ENCODE data around the gene CAMK2B. TPM values are rescaled to one million over a fixed set of nuclear protein-coding genes. Genes with fewer than 3 reads are reported as not detected.

CAMK2B gene
- total and polyA plus RNA-seq, 4 donors: 2.4 to 12.8 (median 4.4) TPM; not detected in 1

DNA sequence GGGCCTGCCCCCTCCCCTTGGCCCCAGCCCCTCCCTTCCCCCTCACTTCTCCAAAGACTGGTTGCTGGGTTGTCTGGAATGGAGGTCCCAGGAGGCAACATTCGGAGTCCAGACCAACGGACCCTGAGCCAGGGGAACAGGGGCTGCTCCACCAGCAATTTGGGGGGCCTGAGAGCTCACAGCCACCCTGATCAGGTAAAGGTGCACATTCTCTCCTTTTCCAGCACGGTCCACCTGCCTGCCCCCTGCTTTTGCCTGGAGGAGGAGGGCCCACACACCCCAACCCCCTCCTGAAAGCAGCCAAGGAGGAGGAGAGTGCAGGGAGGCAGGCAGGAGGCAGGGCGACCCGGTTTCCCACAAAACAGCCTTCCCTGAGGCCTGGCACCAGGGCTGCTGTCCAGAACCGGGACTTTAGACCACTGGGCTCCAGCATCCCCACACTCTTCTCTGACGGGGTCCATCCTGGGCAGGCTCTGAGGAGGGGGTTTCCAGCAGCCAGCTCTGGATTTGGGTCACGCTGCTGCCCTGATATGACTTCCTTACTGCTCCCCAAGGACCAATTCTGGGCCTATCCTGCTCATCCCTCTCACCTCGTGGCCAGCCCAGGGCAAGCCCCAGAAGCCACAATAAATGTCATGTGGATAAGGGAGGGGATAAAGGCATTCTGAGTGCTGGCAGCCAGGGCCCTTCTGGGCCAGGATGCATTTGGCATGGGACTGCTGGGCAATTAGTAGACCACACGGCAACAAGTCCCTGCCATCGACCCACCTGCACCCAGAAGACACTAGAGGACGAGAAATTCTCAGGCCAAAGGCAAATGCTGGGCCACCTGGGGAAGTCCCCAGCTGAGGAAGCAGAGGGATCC is 1.1 kb upstream of the CAMK2B start:
- H3K36me3 ChIP-seq (ENCODE audit: control insufficient read depth in 1 of 2, insufficient read depth in 2 of 2, low read length in 1 of 2): no peaks in the 10 kb centered on the region
- H3K4me3 ChIP-seq (ENCODE audit: low read length in 2 of 2): no peak overlapping the region
- intact Hi-C loops (cut with DNase I): no loop called here
- 68 to 73% methylated on average over 12 of the region's 12 CpGs for WGBS, 2 donors
- DNase-seq (peak in 1 of 2 donors; percentile 53), ATAC-seq (ENCODE audit: low FRiP score) (no peak)
- H3K27me3 ChIP-seq (ENCODE audit: control insufficient read depth in 1 of 2, insufficient read depth in 2 of 2, low read length in 1 of 2): no peaks in the 10 kb centered on the region
- H3K4me1 ChIP-seq (ENCODE audit: control insufficient read depth in 1 of 2, insufficient read depth in 2 of 2, low read length in 2 of 2): no peaks in the 10 kb centered on the region
- no peak overlapping the region for H3K27ac ChIP-seq (ENCODE audit: low read depth in 1 of 2, low read length in 2 of 2)
- no peaks in the 10 kb centered on the region for H3K9me3 ChIP-seq (ENCODE audit: control insufficient read depth, low read length)

DNA sequence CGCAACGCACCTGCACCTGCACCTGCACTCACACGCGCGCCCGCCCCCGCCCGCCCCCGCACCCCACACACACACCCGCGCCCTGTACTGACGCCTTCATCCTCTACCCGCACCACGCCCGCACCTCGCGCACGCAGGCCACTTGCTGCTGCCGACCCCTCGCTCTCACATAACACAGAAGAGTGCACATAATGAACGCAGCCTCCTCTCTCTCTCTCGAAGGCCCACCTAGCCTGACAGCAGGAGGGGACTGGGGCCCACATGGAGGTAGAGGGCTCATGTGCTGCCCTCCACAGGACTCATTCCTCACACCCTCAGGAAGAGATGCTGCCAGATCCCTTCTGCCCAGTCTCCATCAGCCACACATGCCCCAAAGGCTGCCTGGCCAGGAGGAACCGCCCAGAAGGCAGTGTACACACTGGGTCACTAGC is 432 bp upstream of the CAMK2B start:
- no peak for ATAC-seq (ENCODE audit: low FRiP score)
- no peaks in the 10 kb centered on the region for H3K9me3 ChIP-seq (ENCODE audit: control insufficient read depth, low read length)
- H3K4me1 ChIP-seq (ENCODE audit: control insufficient read depth in 1 of 2, insufficient read depth in 2 of 2, low read length in 2 of 2): no peaks in the 10 kb centered on the region
- H3K4me3 ChIP-seq (ENCODE audit: low read length in 2 of 2): peak overlapping the region in 1 of 2 donors; percentile 58
- H3K36me3 ChIP-seq (ENCODE audit: control insufficient read depth in 1 of 2, insufficient read depth in 2 of 2, low read length in 1 of 2): no peaks in the 10 kb centered on the region
- H3K27ac ChIP-seq (ENCODE audit: low read depth in 1 of 2, low read length in 2 of 2): no peak overlapping the region
- intact Hi-C loops (cut with DNase I): no loop called here
- H3K27me3 ChIP-seq (ENCODE audit: control insufficient read depth in 1 of 2, insufficient read depth in 2 of 2, low read length in 1 of 2): no peaks in the 10 kb centered on the region
- WGBS, 2 donors: 3 to 4% methylated on average over 18 to 23 of the region's 23 CpGs
- no peak for DNase-seq

DNA sequence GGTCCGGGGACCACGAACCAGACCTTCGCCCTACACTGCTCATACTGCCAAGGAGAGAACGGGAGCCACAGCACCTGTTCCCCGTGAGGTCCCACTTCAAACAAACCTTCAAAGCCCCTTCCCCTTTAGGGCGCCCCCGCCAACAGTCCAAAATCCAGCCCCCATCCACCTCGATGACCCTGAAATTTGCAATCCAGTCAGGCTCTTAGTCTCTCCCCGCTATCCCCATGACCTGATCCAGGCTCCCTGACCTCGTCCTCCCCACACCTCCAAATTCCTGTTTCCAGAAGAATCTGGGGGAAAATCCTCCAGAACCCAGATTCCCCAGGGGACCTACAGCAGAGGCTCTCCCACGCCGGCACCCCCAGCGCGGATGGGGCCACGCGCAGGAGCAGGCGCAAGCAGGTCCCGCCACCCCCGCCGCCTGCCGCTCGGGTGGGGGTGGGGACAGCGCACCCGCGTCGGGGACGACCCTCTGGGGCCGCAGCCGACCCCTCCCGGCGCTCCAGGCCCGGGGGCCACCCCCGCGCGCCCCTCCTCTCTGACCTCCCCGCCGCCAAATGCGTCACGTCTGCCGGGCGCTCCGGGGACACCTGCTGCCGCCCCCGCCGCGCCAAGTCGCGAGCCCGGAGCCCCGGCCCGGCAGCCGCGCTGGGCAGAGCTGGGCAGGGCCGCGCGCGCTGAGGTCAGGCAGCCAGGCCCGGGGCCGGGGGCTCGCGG is 753 bp downstream of the CAMK2B start:
- H3K27ac ChIP-seq (ENCODE audit: low read depth in 1 of 2, low read length in 2 of 2): no peak overlapping the region
- intact Hi-C loops (cut with DNase I): no loop called here
- WGBS, 2 donors: 13% methylated on average over 45 to 61 of the region's 61 CpGs

DNA sequence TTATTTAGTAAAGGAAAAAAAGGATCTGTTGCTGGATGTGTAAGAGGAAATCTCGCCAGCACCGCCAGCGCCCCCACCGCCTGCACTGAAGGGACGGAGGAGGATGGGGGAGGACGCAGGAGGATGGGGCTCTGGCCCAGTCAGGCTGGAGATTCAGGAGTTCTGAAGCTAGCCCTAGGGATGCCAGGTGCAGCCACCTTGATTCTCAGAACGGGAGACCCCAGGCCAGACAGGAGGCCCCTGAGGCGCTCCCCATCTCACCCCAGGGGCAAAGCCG is 1.3 kb downstream of the CAMK2B start:
- no peak overlapping the region for H3K4me3 ChIP-seq (ENCODE audit: low read length in 2 of 2)
- H3K9me3 ChIP-seq (ENCODE audit: control insufficient read depth, low read length): no peaks in the 10 kb centered on the region
- H3K27ac ChIP-seq (ENCODE audit: low read depth in 1 of 2, low read length in 2 of 2): no peak overlapping the region
- H3K36me3 ChIP-seq (ENCODE audit: control insufficient read depth in 1 of 2, insufficient read depth in 2 of 2, low read length in 1 of 2): no peaks in the 10 kb centered on the region
- H3K4me1 ChIP-seq (ENCODE audit: control insufficient read depth in 1 of 2, insufficient read depth in 2 of 2, low read length in 2 of 2): no peaks in the 10 kb centered on the region
- intact Hi-C loops (cut with DNase I): no loop called here
- no peak for DNase-seq
- no peak for ATAC-seq (ENCODE audit: low FRiP score)
- H3K27me3 ChIP-seq (ENCODE audit: control insufficient read depth in 1 of 2, insufficient read depth in 2 of 2, low read length in 1 of 2): no peaks in the 10 kb centered on the region
- 73 to 81% methylated on average over 9 of the region's 9 CpGs for WGBS, 2 donors

More for the DNA sequence above, 753 bp downstream of the CAMK2B start:
- H3K4me3 ChIP-seq (ENCODE audit: low read length in 2 of 2): peak overlapping the region; percentile 36 to 58
- DNase-seq (no peak), ATAC-seq (ENCODE audit: low FRiP score) (no peak)
- H3K36me3 ChIP-seq (ENCODE audit: control insufficient read depth in 1 of 2, insufficient read depth in 2 of 2, low read length in 1 of 2): no peaks in the 10 kb centered on the region
- H3K9me3 ChIP-seq (ENCODE audit: control insufficient read depth, low read length): no peaks in the 10 kb centered on the region
- H3K27me3 ChIP-seq (ENCODE audit: control insufficient read depth in 1 of 2, insufficient read depth in 2 of 2, low read length in 1 of 2): no peaks in the 10 kb centered on the region
- no peaks in the 10 kb centered on the region for H3K4me1 ChIP-seq (ENCODE audit: control insufficient read depth in 1 of 2, insufficient read depth in 2 of 2, low read length in 2 of 2)

DNA sequence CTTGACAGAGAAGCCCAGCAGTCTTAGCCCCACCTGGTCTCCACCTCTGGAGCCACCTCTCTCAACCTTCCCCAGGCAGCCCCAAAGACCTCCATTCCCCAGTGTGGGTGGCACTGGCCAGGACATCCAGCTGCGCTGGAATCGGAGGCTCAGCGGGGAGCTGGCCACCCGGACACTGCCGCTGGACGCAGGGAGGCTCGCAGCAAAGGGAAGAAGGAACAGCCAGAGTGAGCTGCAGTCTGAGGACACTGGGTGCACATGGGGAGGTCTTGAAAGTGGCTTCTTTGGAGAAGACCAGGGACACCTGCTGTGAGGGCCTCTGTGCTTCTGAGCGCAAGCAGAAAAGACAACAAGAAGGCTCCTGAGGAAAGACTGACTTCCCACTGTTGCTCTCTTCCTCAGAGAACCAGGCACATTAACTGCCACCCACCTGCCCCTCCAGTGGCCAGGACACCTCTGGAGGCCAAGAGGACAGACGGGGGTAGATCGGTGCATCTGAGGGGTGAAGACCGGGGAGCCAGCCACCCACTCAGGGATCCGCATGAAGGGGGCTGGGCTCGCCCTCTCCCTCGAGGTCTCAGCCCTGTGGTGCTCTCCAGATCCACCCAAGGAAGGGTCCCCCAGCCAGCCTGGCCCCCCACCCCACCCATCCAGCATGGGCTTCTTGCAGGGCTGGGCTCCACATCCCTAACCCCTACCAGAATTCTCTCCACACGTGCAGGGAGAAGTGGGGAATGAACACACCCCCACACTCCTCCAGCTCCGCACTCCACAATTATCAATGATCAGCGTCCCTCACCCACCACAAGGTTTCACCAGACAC is 1.8 kb downstream of the CAMK2B start:
- Histone ChIP-seq H3K27me3 (ENCODE audit: control insufficient read depth in 1 of 2, insufficient read depth in 2 of 2, low read length in 1 of 2) (no peaks in the 10 kb centered on the region), H3K4me1 (ENCODE audit: control insufficient read depth in 1 of 2, insufficient read depth in 2 of 2, low read length in 2 of 2) (no peaks in the 10 kb centered on the region), H3K9me3 (ENCODE audit: control insufficient read depth, low read length) (no peaks in the 10 kb centered on the region), H3K27ac (ENCODE audit: low read depth in 1 of 2, low read length in 2 of 2) (no peak overlapping the region), H3K4me3 (ENCODE audit: low read length in 2 of 2) (no peak overlapping the region), H3K36me3 (ENCODE audit: control insufficient read depth in 1 of 2, insufficient read depth in 2 of 2, low read length in 1 of 2) (no peaks in the 10 kb centered on the region)
- 95% methylated on average over 17 of the region's 17 CpGs for WGBS, 2 donors
- ATAC-seq (ENCODE audit: low FRiP score): no peak
- intact Hi-C loops (cut with DNase I): no loop called here
- no peak for DNase-seq

DNA sequence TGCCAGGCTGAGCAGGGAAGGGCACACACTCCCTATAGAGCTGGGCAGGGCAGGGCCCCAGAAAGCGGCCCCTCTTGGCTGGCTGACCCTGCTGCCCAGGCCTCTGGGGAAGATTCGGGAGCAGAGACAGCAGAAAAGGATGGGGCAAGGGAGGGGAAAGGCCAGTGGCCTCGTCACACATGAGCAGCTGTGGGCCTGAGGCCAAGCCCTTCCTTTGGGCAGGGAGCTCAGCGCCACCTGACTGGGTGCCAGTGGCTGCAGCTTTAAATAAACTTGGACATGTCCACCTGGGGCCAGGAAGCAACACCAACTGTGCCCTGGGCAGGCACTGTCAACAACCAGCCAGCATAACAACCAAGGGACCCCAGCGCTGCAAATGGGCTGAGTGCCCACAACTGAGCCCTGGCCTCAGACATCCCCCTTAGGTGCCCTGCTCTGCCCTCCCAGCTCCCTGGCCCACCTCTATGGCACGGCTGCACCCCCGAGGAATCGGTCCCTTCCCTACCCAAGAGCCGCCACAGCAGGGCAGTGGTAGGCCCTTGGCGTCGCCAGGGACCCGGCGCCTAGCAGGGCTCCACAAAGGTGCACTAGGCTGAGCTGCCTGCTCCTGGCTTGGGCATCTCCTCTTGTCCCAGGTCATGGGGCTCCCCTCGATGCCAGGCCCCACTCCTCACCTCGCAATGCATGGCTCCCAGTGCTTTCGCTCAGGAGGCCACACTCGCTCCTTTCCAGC is 2.6 kb downstream of the CAMK2B start:
- intact Hi-C loops (cut with DNase I): no loop called here
- 86 to 87% methylated on average over 17 of the region's 17 CpGs for WGBS, 2 donors
- H3K27me3 ChIP-seq (ENCODE audit: control insufficient read depth in 1 of 2, insufficient read depth in 2 of 2, low read length in 1 of 2): no peaks in the 10 kb centered on the region
- H3K36me3 ChIP-seq (ENCODE audit: control insufficient read depth in 1 of 2, insufficient read depth in 2 of 2, low read length in 1 of 2): no peaks in the 10 kb centered on the region
- DNase-seq: no peak
- no peaks in the 10 kb centered on the region for H3K9me3 ChIP-seq (ENCODE audit: control insufficient read depth, low read length)
- no peak overlapping the region for H3K4me3 ChIP-seq (ENCODE audit: low read length in 2 of 2)
- H3K4me1 ChIP-seq (ENCODE audit: control insufficient read depth in 1 of 2, insufficient read depth in 2 of 2, low read length in 2 of 2): no peaks in the 10 kb centered on the region
- H3K27ac ChIP-seq (ENCODE audit: low read depth in 1 of 2, low read length in 2 of 2): no peak overlapping the region
- peak; percentile 30 for ATAC-seq (ENCODE audit: low FRiP score)

DNA sequence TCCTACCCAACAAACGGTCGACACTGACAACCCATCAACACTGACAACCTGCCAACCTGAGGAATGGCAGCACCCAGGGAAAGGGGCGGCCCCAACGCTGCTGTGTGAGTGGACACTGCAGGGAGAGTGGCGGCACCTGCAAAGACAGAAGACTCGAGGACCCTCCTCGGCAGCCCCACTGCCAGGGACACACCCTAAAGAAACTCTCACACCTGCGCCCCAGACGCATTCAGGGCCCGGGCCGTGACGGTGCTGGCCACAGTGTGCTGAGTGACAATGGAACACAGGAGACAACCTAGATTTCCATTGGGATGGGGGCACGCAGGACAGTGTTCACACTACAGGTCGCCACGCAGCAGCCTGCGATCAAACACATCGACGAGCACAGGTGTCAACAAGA is 3.6 kb downstream of the CAMK2B start:
- Histone ChIP-seq H3K27ac (ENCODE audit: low read depth in 1 of 2, low read length in 2 of 2) (no peak overlapping the region), H3K9me3 (ENCODE audit: control insufficient read depth, low read length) (no peaks in the 10 kb centered on the region), H3K27me3 (ENCODE audit: control insufficient read depth in 1 of 2, insufficient read depth in 2 of 2, low read length in 1 of 2) (no peaks in the 10 kb centered on the region), H3K4me1 (ENCODE audit: control insufficient read depth in 1 of 2, insufficient read depth in 2 of 2, low read length in 2 of 2) (no peaks in the 10 kb centered on the region), H3K36me3 (ENCODE audit: control insufficient read depth in 1 of 2, insufficient read depth in 2 of 2, low read length in 1 of 2) (no peaks in the 10 kb centered on the region), H3K4me3 (ENCODE audit: low read length in 2 of 2) (no peak overlapping the region)
- no peak for ATAC-seq (ENCODE audit: low FRiP score)
- 90 to 96% methylated on average over 18 of the region's 18 CpGs for WGBS, 2 donors
- no peak for DNase-seq
- intact Hi-C loops (cut with DNase I): no loop called here

DNA sequence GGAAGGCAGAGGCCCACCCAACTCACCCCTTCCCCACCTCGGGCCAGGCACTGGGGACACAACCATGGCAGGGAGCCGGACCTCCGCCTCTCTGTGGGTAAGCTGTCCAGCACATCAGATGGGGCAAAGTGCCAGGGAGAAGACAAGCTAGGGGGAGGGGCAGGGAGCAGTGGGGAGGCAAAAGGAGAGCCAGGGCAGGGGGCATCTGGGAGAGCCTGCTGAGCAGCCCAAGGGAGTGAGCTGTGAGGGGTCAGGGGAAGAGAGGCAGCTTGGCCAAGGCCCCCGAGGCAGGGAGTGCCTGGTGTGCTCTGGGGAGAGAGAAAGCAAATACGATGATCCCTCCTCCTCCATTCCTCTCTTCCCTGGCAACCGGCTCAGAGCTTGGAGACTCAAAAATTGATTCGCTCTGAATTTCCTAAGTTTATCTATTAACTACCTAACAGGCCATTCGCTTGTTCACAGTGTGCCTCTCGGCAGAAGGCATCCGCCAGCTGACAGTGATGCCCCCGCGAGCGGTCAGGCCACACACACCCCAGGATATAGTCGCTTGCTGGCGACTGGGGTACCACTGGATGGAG is 4.5 kb downstream of the CAMK2B start:
- 81 to 87% methylated on average over 15 of the region's 15 CpGs for WGBS, 2 donors
- Histone ChIP-seq H3K27me3 (ENCODE audit: control insufficient read depth in 1 of 2, insufficient read depth in 2 of 2, low read length in 1 of 2) (no peaks in the 10 kb centered on the region), H3K27ac (ENCODE audit: low read depth in 1 of 2, low read length in 2 of 2) (no peak overlapping the region), H3K4me3 (ENCODE audit: low read length in 2 of 2) (no peak overlapping the region), H3K9me3 (ENCODE audit: control insufficient read depth, low read length) (no peaks in the 10 kb centered on the region), H3K36me3 (ENCODE audit: control insufficient read depth in 1 of 2, insufficient read depth in 2 of 2, low read length in 1 of 2) (no peaks in the 10 kb centered on the region), H3K4me1 (ENCODE audit: control insufficient read depth in 1 of 2, insufficient read depth in 2 of 2, low read length in 2 of 2) (no peaks in the 10 kb centered on the region)
- DNase-seq (no peak), ATAC-seq (ENCODE audit: low FRiP score) (no peak)
- intact Hi-C loops (cut with DNase I): no loop called here
